ENCODE data around the gene GADD45GIP1.

The GADD45GIP1 gene

GRCh38 chr19:12924621-12925310 is 32.3 kb downstream of the GADD45GIP1 start:
- Histone ChIP-seq H3F3A (ENCODE audit: insufficient read depth, low read length) (peaks cover 9% of the 10 kb centered on the region), H3K4me2 (ENCODE audit: low read length) (no peak overlapping the region), H3K4me3 (ENCODE audit: low read depth, low read length, poor library complexity, severe bottlenecking) (no peak overlapping the region), H3K9ac (ENCODE audit: low read length) (no peak overlapping the region), H4K20me1 (ENCODE audit: insufficient read depth, low read length) (no peaks in the 10 kb centered on the region), H3K27me3 (ENCODE audit: insufficient read depth, low read length) (no peaks in the 10 kb centered on the region), H2AFZ (ENCODE audit: low read length) (no peak overlapping the region), H3K79me2 (ENCODE audit: insufficient read depth, low read length) (no peaks in the 10 kb centered on the region), H3K9me3 (ENCODE audit: low read length) (no peaks in the 10 kb centered on the region), H3K4me1 (ENCODE audit: insufficient read depth, low read length, severe bottlenecking) (no peaks in the 10 kb centered on the region), H3K27ac (ENCODE audit: low read depth, low read length, poor library complexity, severe bottlenecking) (no peak overlapping the region), H3K9me2 (ENCODE audit: low read depth, low read length) (no peaks in the 10 kb centered on the region), H3K36me3 (ENCODE audit: insufficient read depth, low read length) (peaks cover 76% of the 10 kb centered on the region)
- no peak for TF ChIP-seq EZH2 (IDR thresholded peaks at IDR 0.05; ENCODE audit: borderline replicate concordance, low read length)
- TF ChIP-seq CTCF (IDR thresholded peaks at IDR 0.05; ENCODE audit: low read length), result no peak

- Histone ChIP-seq H4K20me1 (ENCODE audit: insufficient read depth, low read length) (no peaks in the 10 kb centered on the region), H3K27me3 (ENCODE audit: insufficient read depth, low read length) (no peaks in the 10 kb centered on the region), H3K4me2 (ENCODE audit: low read length) (no peak overlapping the region), H3K79me2 (ENCODE audit: insufficient read depth, low read length) (no peaks in the 10 kb centered on the region), H3F3A (ENCODE audit: insufficient read depth, low read length) (peaks cover 9% of the 10 kb centered on the region), H3K9me3 (ENCODE audit: low read length) (no peaks in the 10 kb centered on the region), H2AFZ (ENCODE audit: low read length) (no peak overlapping the region), H3K9me2 (ENCODE audit: low read depth, low read length) (no peaks in the 10 kb centered on the region), H3K4me3 (ENCODE audit: low read depth, low read length, poor library complexity, severe bottlenecking) (no peak overlapping the region), H3K4me1 (ENCODE audit: insufficient read depth, low read length, severe bottlenecking) (peaks cover 11% of the 10 kb centered on the region), H3K27ac (ENCODE audit: low read depth, low read length, poor library complexity, severe bottlenecking) (no peak overlapping the region), H3K36me3 (ENCODE audit: insufficient read depth, low read length) (peaks cover 58% of the 10 kb centered on the region), H3K9ac (ENCODE audit: low read length) (no peak overlapping the region)
- no peak for TF ChIP-seq CTCF (IDR thresholded peaks at IDR 0.05; ENCODE audit: low read length)
Measured at GRCh38 chr19:12922959-12923358, 34.1 kb downstream of the GADD45GIP1 start.

GRCh38 chr19:12921047-12921446 is 36.0 kb downstream of the GADD45GIP1 start:
- Histone ChIP-seq H3K27me3 (ENCODE audit: insufficient read depth, low read length) (no peaks in the 10 kb centered on the region), H3K36me3 (ENCODE audit: insufficient read depth, low read length) (peaks cover 41% of the 10 kb centered on the region), H3K9ac (ENCODE audit: low read length) (no peak overlapping the region), H3K79me2 (ENCODE audit: insufficient read depth, low read length) (no peaks in the 10 kb centered on the region), H3K4me1 (ENCODE audit: insufficient read depth, low read length, severe bottlenecking) (peaks cover 11% of the 10 kb centered on the region), H3K9me2 (ENCODE audit: low read depth, low read length) (no peaks in the 10 kb centered on the region), H3K27ac (ENCODE audit: low read depth, low read length, poor library complexity, severe bottlenecking) (peak overlapping the region; percentile 49), H3K9me3 (ENCODE audit: low read length) (no peaks in the 10 kb centered on the region), H3K4me3 (ENCODE audit: low read depth, low read length, poor library complexity, severe bottlenecking) (no peak overlapping the region), H4K20me1 (ENCODE audit: insufficient read depth, low read length) (no peaks in the 10 kb centered on the region), H3F3A (ENCODE audit: insufficient read depth, low read length) (peaks cover 9% of the 10 kb centered on the region), H3K4me2 (ENCODE audit: low read length) (no peak overlapping the region), H2AFZ (ENCODE audit: low read length) (no peak overlapping the region)
- TF ChIP-seq CTCF (IDR thresholded peaks at IDR 0.05; ENCODE audit: low read length) (no peak), EZH2 (IDR thresholded peaks at IDR 0.05; ENCODE audit: borderline replicate concordance, low read length) (no peak)
